Neutrophil (primary cell): Measurements from ENCODE around the gene MARCHF4.

ENCODE experiments used
- H3K27ac ChIP-seq: fragments of 200-600 bp; sonication (generic); 2 replicates; pipeline ENCODE4 v1.5.1; 2016; ENCODE audit warnings: mild to moderate bottlenecking, moderate library complexity
- H3K27me3 ChIP-seq: fragments of 200-600 bp; sonication (generic); 2 replicates; pipeline ENCODE4 v1.6.0; 2016; ENCODE audit warnings: mild to moderate bottlenecking
- H3K36me3 ChIP-seq: fragments of 200-600 bp; sonication (generic); 2 replicates; pipeline ENCODE4 v1.5.1; 2017
- H3K4me1 ChIP-seq, 2 experiments: fragments of 200-600 bp in 1 of 2; sonication (generic) in 1 of 2; 1 replicate in 1 of 2; 2 replicates in 1 of 2; pipeline versions ENCODE4 v1.5.1 to v1.6.1; 2013 to 2016; ENCODE audit warnings: low read depth in 1 of 2, low read length in 1 of 2, mild to moderate bottlenecking in 1 of 2, moderate library complexity in 1 of 2; ENCODE audit not compliant: control insufficient read depth in 1 of 2, insufficient read depth in 1 of 2
- H3K4me3 ChIP-seq, 2 experiments: fragments of 200-600 bp in 1 of 2; sonication (generic) in 1 of 2; 1 replicate in 1 of 2; 2 replicates in 1 of 2; pipeline ENCODE4 v1.5.1; 2013 to 2016; ENCODE audit warnings: low read depth in 1 of 2, low read length in 1 of 2, mild to moderate bottlenecking in 1 of 2, moderate library complexity in 1 of 2
- H3K9me3 ChIP-seq: fragments of 200-600 bp; sonication (generic); 2 replicates; pipeline ENCODE4 v1.5.1; 2016
- CTCF ChIP-seq: fragments of 200-600 bp; sonication (generic); IDR thresholded peaks from 2 replicates; pipeline ENCODE4 v1.5.1; 2016; ENCODE audit warnings: antibody characterized with exemption

MARCHF4 gene

GRCh38 chr2:216406826-216407225 is 34.5 kb upstream of the MARCHF4 start:
- Histone ChIP-seq H3K27ac (no peak overlapping the region), H3K9me3 (no peaks in the 10 kb centered on the region), H3K27me3 (peaks cover 17% of the 10 kb centered on the region), H3K4me3 (no peak overlapping the region), H3K4me1 (peaks cover 3 to 4% of the 10 kb centered on the region in 2 experiments), H3K36me3 (no peaks in the 10 kb centered on the region)
- no peak for TF ChIP-seq CTCF

DNA sequence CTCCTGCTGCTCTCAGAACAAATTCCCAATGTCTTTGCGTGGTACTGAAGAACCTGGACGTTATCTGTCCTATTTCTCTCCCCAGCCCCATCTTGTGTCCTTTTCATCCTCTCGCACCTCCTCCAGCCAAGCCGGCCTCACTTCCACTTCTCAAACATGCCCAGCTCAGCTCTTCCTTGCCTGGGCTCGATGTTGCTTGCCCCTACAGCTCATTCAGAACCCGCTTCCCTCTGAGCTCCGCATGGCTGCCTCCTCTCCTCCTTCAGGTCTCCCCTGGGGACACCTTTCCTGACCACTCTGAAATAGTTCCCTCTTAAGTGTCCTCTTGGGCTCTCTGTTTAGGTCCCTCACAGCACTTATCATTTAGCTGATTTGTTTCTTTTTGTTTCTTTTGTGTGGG is 33.3 kb upstream of the MARCHF4 start:
- no peak for TF ChIP-seq CTCF
- no peaks in the 10 kb centered on the region for H3K4me1 ChIP-seq
- H3K4me3 ChIP-seq, result no peak overlapping the region
- no peaks in the 10 kb centered on the region for H3K36me3 ChIP-seq
- no peak overlapping the region for H3K27ac ChIP-seq
- no peaks in the 10 kb centered on the region for H3K9me3 ChIP-seq
- peaks cover 17% of the 10 kb centered on the region for H3K27me3 ChIP-seq

DNA sequence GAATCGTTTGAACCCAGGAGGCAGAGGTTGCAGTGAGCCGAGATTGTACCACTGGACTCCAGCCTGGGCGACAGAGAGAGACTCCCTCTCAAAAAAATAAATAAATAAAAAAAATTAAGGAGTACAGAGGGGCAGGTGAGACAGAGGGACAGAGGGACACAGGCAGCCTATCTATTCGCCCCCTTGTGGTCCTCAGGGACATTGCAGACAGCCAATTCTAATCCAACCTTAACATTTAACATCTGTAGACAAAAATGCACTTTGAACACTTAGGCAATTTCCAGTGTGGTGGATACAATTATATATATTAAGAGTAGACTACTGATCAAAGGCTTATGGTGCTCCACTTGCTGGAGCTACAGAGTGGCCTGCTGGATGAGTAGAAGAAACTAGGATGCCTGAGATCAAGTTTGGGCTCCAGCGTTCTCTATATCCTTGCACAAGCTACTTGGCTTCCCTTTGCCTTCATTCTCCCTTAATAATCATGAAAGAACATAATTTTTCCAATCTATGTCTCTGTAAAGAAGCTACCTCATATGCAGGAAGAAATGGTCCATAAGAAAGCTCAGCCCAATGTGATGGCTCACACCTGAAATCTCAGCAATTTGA is 31.8 kb upstream of the MARCHF4 start:
- TF ChIP-seq CTCF, result peak; percentile 73
- H3K4me1 ChIP-seq, result no peaks in the 10 kb centered on the region
- peaks cover 17% of the 10 kb centered on the region for H3K27me3 ChIP-seq
- H3K9me3 ChIP-seq, result no peaks in the 10 kb centered on the region
- no peaks in the 10 kb centered on the region for H3K36me3 ChIP-seq
- H3K27ac ChIP-seq, result no peak overlapping the region
- no peak overlapping the region for H3K4me3 ChIP-seq

GRCh38 chr2:216402751-216403150 is 30.5 kb upstream of the MARCHF4 start:
- H3K9me3 ChIP-seq, result no peaks in the 10 kb centered on the region
- H3K27me3 ChIP-seq, result peaks cover 17% of the 10 kb centered on the region
- no peaks in the 10 kb centered on the region for H3K36me3 ChIP-seq
- H3K4me3 ChIP-seq, result no peak overlapping the region
- H3K27ac ChIP-seq, result no peak overlapping the region
- no peaks in the 10 kb centered on the region for H3K4me1 ChIP-seq
- TF ChIP-seq CTCF, result no peak

GRCh38 chr2:216399621-216400020 is 27.3 kb upstream of the MARCHF4 start:
- H3K27ac ChIP-seq, result no peak overlapping the region
- no peaks in the 10 kb centered on the region for H3K4me1 ChIP-seq
- peaks cover 8% of the 10 kb centered on the region for H3K27me3 ChIP-seq
- no peak overlapping the region for H3K4me3 ChIP-seq
- H3K9me3 ChIP-seq, result no peaks in the 10 kb centered on the region
- TF ChIP-seq CTCF, result no peak
- no peaks in the 10 kb centered on the region for H3K36me3 ChIP-seq

- TF ChIP-seq CTCF, result no peak
- Histone ChIP-seq H3K27ac (no peak overlapping the region), H3K4me1 (no peaks in the 10 kb centered on the region), H3K36me3 (no peaks in the 10 kb centered on the region), H3K4me3 (no peak overlapping the region), H3K27me3 (peaks cover 20% of the 10 kb centered on the region), H3K9me3 (no peaks in the 10 kb centered on the region)
Measured at GRCh38 chr2:216394881-216395280, 22.6 kb upstream of the MARCHF4 start.
